Keratinocyte (primary cell): ENCODE measurements around the gene FBN1. TPM values are rescaled to one million over a fixed set of nuclear protein-coding genes. Genes with fewer than 3 reads are reported as not detected.

Experiments
- DNase-seq: peaks from one replicate; pipeline ENCODE4 v3.0.0-alpha.2; 2011; ENCODE audit warnings: low read depth, missing footprints, low spot score
- FAIRE-seq: peaks from 2 replicates; lab custom pipeline; 2011; peaks lifted over from hg19 to GRCh38; lab: Jason Lieb, UNC
- H2AFZ ChIP-seq: 2 replicates; pipeline ENCODE4 v1.6.0; 2012; ENCODE audit warnings: low read length, control low read depth, inconsistent platforms; ENCODE audit not compliant: control insufficient read depth
- H3K27ac ChIP-seq: 2 replicates; pipeline ENCODE4 v1.5.1; 2011; ENCODE audit warnings: low read length; ENCODE audit not compliant: control insufficient read depth, insufficient read depth
- H3K27me3 ChIP-seq: 3 replicates; pipeline ENCODE4 v1.6.0; 2011; ENCODE audit warnings: low read length; ENCODE audit not compliant: control insufficient read depth, insufficient read depth; ENCODE audit errors: extremely low read depth
- H3K36me3 ChIP-seq, 2 experiments: 2 replicates in 1 of 2; 3 replicates in 1 of 2; pipeline ENCODE4 v1.5.1; 2011; ENCODE audit warnings: low read length in 2 of 2, mild to moderate bottlenecking in 1 of 2; ENCODE audit not compliant: control insufficient read depth in 2 of 2, insufficient read depth in 2 of 2; ENCODE audit errors: extremely low read depth in 1 of 2
- H3K4me1 ChIP-seq: 3 replicates; pipeline ENCODE4 v1.5.1; 2011; ENCODE audit warnings: low read length; ENCODE audit not compliant: control insufficient read depth, insufficient read depth; ENCODE audit errors: extremely low read depth
- H3K4me2 ChIP-seq: 3 replicates; pipeline ENCODE4 v1.6.0; 2011; ENCODE audit warnings: low read depth, low read length; ENCODE audit not compliant: control insufficient read depth, insufficient read depth; ENCODE audit errors: extremely low read depth
- H3K4me3 ChIP-seq, 3 experiments: fragments of 200-600 bp in 1 of 3; sonication (generic) in 1 of 3; 2 replicates in 2 of 3; 3 replicates in 1 of 3; pipeline ENCODE4 v1.5.1; 2011 to 2016; ENCODE audit warnings: low read length in 3 of 3, mild to moderate bottlenecking in 3 of 3, control low read depth in 2 of 3, inconsistent platforms in 1 of 3, low read depth in 1 of 3, mixed read lengths in 1 of 3, mixed run types in 1 of 3, moderate library complexity in 1 of 3; ENCODE audit not compliant: control insufficient read depth in 2 of 3, insufficient read depth in 2 of 3; ENCODE audit errors: extremely low read depth in 1 of 3
- H3K79me2 ChIP-seq: 2 replicates; pipeline ENCODE4 v1.6.0; 2012; ENCODE audit warnings: low read length; ENCODE audit not compliant: control insufficient read depth, insufficient read depth
- H3K9ac ChIP-seq: 3 replicates; pipeline ENCODE4 v1.6.0; 2011; ENCODE audit warnings: low read length; ENCODE audit not compliant: control insufficient read depth, insufficient read depth; ENCODE audit errors: extremely low read depth
- H3K9me1 ChIP-seq: 3 replicates; pipeline ENCODE4 v1.6.0; 2011; ENCODE audit warnings: low read length; ENCODE audit not compliant: control insufficient read depth, insufficient read depth; ENCODE audit errors: extremely low read depth
- H3K9me3 ChIP-seq: 2 replicates; pipeline ENCODE4 v1.5.1; 2012; ENCODE audit warnings: low read depth, low read length; ENCODE audit not compliant: control insufficient read depth
- H4K20me1 ChIP-seq: 3 replicates; pipeline ENCODE4 v1.6.0; 2011; ENCODE audit warnings: low read length; ENCODE audit not compliant: control insufficient read depth, insufficient read depth; ENCODE audit errors: extremely low read depth
- EZH2 ChIP-seq: IDR thresholded peaks from one replicate; pipeline ENCODE4 v1.6.1; 2012; ENCODE audit warnings: inconsistent platforms, mild to moderate bottlenecking, low read length, moderate library complexity
- dilution Hi-C: fragments of 300-500 bp; cut with MboI; formaldehyde crosslinking; loops from one replicate; pipeline ENCODE4 v1.7.0; 2020; ENCODE audit warnings: low sequenced_read_pairs; ENCODE audit not compliant: extremely low pct_ligation_motif_present
- polyA plus RNA-seq, 5 experiments: library from polyadenylated mRNA; depleted of rRNA in 3 of 5; stranded (reverse) in 3 of 5; stranded (forward) in 1 of 5; unstranded in 1 of 5; fragments of >200 nt; gene quantifications; 1 replicate in 1 of 5; 2 replicates in 3 of 5; 3 replicates in 1 of 5; pipeline versions ENCODE4 v1.2.1 to v1.2.3, GENCODE V29; 2011 to 2012; ENCODE audit warnings: missing spikeins in 2 of 5, low read depth in 1 of 5, low replicate concordance in 1 of 5
- TF ChIP-seq, protein P1 (sequence below), 3 experiments: IDR thresholded peaks in 1 of 3; conservative IDR thresholded peaks in 1 of 3; optimal IDR thresholded peaks in 1 of 3; 2 replicates in 2 of 3; 3 replicates in 1 of 3; pipeline versions ENCODE3 to v1.5.1; 2011; ENCODE audit warnings: low read length in 3 of 3, mild to moderate bottlenecking in 3 of 3, moderate library complexity in 2 of 3, control low read depth in 1 of 3, inconsistent platforms in 1 of 3; ENCODE audit not compliant: insufficient read depth in 2 of 3; ENCODE audit errors: extremely low read depth in 1 of 3

The FBN1 gene
- polyA plus RNA-seq, 1 donor (not counting 4 experiments of a cell fraction or from before 2014, with no cell fraction given), result 3.5 TPM

DNA sequence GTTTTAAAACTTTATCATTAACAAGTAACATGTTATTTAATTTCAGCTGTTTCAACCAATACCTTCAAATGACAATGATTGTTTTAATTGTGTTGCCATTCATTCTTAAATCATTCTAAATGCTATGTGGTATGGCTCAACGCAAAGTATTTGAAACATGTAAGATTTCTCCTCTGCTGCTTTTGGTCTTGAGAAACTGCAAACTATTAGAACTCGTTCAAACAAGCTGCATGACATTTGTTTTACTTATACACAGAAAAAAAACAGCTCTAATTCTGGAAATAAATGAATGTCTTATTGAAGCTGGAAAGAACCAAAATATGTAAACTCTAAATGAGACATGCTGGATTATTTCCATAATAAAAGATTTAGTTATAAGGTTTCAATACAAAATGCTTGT, 29.3 kb downstream of the FBN1 start:
- no peak for TF ChIP-seq EZH2
- no peak overlapping the region for H3K9ac ChIP-seq
- FAIRE-seq (no peak), DNase-seq (no peak)
- H3K79me2 ChIP-seq, result no peaks in the 10 kb centered on the region
- H2AFZ ChIP-seq, result no peak overlapping the region
- H3K9me3 ChIP-seq, result no peaks in the 10 kb centered on the region
- no peaks in the 10 kb centered on the region for H3K36me3 ChIP-seq
- no peak overlapping the region for H3K4me3 ChIP-seq
- H3K4me2 ChIP-seq, result no peak overlapping the region
- no peaks in the 10 kb centered on the region for H3K4me1 ChIP-seq
- dilution Hi-C loops, result no loop called here
- H3K9me1 ChIP-seq, result no peaks in the 10 kb centered on the region
- H3K27ac ChIP-seq, result no peak overlapping the region
- H4K20me1 ChIP-seq, result no peaks in the 10 kb centered on the region
- H3K27me3 ChIP-seq, result no peaks in the 10 kb centered on the region

DNA sequence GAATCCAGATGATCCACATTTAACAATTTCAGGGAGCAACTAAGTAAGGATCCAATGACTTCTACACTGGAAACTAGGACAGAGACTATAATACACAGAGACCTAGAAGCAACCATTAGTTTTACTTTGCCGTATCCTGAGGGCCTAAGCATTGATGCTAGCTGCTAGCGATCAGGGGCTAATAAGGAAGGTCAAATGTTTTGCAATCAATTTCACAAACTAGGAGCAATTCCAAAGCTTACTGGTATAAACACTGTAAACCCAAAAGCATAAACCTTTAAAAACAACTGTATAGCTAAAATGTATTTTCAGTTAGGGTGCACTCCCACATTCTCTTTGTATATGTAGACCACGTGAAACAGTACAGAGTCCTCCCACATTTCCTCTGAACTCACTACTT, 31.5 kb downstream of the FBN1 start:
- Histone ChIP-seq H2AFZ (no peak overlapping the region), H3K36me3 (no peaks in the 10 kb centered on the region), H3K27ac (no peak overlapping the region), H3K4me3 (no peak overlapping the region), H3K27me3 (no peaks in the 10 kb centered on the region), H3K4me1 (no peaks in the 10 kb centered on the region), H3K9me3 (no peaks in the 10 kb centered on the region), H3K9me1 (no peaks in the 10 kb centered on the region), H3K79me2 (no peaks in the 10 kb centered on the region), H3K9ac (no peak overlapping the region), H3K4me2 (no peak overlapping the region), H4K20me1 (no peaks in the 10 kb centered on the region)
- DNase-seq (no peak), FAIRE-seq (no peak)
- dilution Hi-C loops, result no loop called here
- TF ChIP-seq, protein P1, sequence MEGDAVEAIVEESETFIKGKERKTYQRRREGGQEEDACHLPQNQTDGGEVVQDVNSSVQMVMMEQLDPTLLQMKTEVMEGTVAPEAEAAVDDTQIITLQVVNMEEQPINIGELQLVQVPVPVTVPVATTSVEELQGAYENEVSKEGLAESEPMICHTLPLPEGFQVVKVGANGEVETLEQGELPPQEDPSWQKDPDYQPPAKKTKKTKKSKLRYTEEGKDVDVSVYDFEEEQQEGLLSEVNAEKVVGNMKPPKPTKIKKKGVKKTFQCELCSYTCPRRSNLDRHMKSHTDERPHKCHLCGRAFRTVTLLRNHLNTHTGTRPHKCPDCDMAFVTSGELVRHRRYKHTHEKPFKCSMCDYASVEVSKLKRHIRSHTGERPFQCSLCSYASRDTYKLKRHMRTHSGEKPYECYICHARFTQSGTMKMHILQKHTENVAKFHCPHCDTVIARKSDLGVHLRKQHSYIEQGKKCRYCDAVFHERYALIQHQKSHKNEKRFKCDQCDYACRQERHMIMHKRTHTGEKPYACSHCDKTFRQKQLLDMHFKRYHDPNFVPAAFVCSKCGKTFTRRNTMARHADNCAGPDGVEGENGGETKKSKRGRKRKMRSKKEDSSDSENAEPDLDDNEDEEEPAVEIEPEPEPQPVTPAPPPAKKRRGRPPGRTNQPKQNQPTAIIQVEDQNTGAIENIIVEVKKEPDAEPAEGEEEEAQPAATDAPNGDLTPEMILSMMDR (optimal IDR thresholded peaks at IDR 0.05 in 1 of 3, IDR thresholded peaks at IDR 0.05 in 1 of 3, conservative IDR thresholded peaks at IDR 0.05 in 1 of 3; ENCODE audit: extremely low read depth in 1 of 3, insufficient read depth in 2 of 3, low read length in 3 of 3), result no peak
- TF ChIP-seq EZH2, result no peak

- H3K4me1 ChIP-seq, result no peaks in the 10 kb centered on the region
- no peak for FAIRE-seq
- H3K9me1 ChIP-seq, result no peaks in the 10 kb centered on the region
- H4K20me1 ChIP-seq, result no peaks in the 10 kb centered on the region
- no peaks in the 10 kb centered on the region for H3K27me3 ChIP-seq
- no peak overlapping the region for H3K9ac ChIP-seq
- DNase-seq, result no peak
- no peaks in the 10 kb centered on the region for H3K9me3 ChIP-seq
- H2AFZ ChIP-seq, result no peak overlapping the region
- TF ChIP-seq EZH2, result no peak
- TF ChIP-seq, protein P1 (optimal IDR thresholded peaks at IDR 0.05 in 1 of 3, IDR thresholded peaks at IDR 0.05 in 1 of 3, conservative IDR thresholded peaks at IDR 0.05 in 1 of 3; ENCODE audit: extremely low read depth in 1 of 3, insufficient read depth in 2 of 3, low read length in 3 of 3), result no peak
- no peaks in the 10 kb centered on the region for H3K79me2 ChIP-seq
- dilution Hi-C loops, result no loop called here
- H3K27ac ChIP-seq, result no peak overlapping the region
- no peaks in the 10 kb centered on the region for H3K36me3 ChIP-seq
- H3K4me3 ChIP-seq, result no peak overlapping the region
- H3K4me2 ChIP-seq, result no peak overlapping the region
These were observed 36.0 kb downstream of the FBN1 start for GRCh38 chr15:48609486-48609885.
